HL-60 (cell line): ENCODE data around the gene HIPK4.
"Not testable (repeated sequence)": the region's sequence is repeated elsewhere in the genome, so short reads cannot be mapped to it uniquely, and the experiment has no call there.

Source experiments
- DNase-seq, 2 experiments: peaks; one replicate each; pipeline ENCODE4 v3.0.0-alpha.2; 2010 to 2020; ENCODE audit warnings: low read depth in 1 of 2, low spot score in 1 of 2
- H3K27ac ChIP-seq: fragments of 250-450 bp; sonication (Bioruptor Pico); replicated peaks from 2 replicates; pipeline ENCODE4 v1.5.1; 2020; ENCODE audit warnings: mild to moderate bottlenecking, moderate library complexity
- H3K27me3 ChIP-seq: fragments of 250-450 bp; sonication (Bioruptor Pico); 2 replicates; pipeline ENCODE4 v1.5.1; 2021; ENCODE audit warnings: mild to moderate bottlenecking, moderate library complexity; ENCODE audit not compliant: insufficient read depth, poor library complexity, severe bottlenecking
- H3K4me3 ChIP-seq: replicated peaks from 2 replicates; pipeline ENCODE4 v1.5.1; 2011; ENCODE audit warnings: mild to moderate bottlenecking, control low read depth, low read length; ENCODE audit not compliant: insufficient read depth
- CTCF ChIP-seq: IDR thresholded peaks from one replicate; pipeline ENCODE4 v1.5.1; 2011; ENCODE audit warnings: low read length, control low read depth, inconsistent platforms; ENCODE audit not compliant: insufficient read depth
- GABPA ChIP-seq: IDR thresholded peaks from 2 replicates; pipeline ENCODE4 v1.6.1; 2012; ENCODE audit warnings: low read depth
- POLR2AphosphoS5 ChIP-seq: IDR thresholded peaks from 2 replicates; pipeline ENCODE4 v1.6.1; 2012; ENCODE audit warnings: low read depth
- SPI1 ChIP-seq: IDR thresholded peaks from 2 replicates; pipeline ENCODE4 v1.6.1; 2012; ENCODE audit warnings: low read depth, mild to moderate bottlenecking, borderline replicate concordance
- TF ChIP-seq, protein P1 (sequence below): IDR thresholded peaks from 2 replicates; pipeline ENCODE4 v1.6.1; 2012; ENCODE audit warnings: low read depth; ENCODE audit not compliant: insufficient replicate concordance

Gene HIPK4

GRCh38 chr19:40335855-40336600, 54.0 kb downstream of the HIPK4 start:
- H3K27me3 ChIP-seq, result no peaks in the 10 kb centered on the region
- no peak for TF ChIP-seq POLR2AphosphoS5
- no peak for TF ChIP-seq CTCF
- no peak for DNase-seq
- no peak overlapping the region for H3K27ac ChIP-seq
- H3K4me3 ChIP-seq, result no peak overlapping the region

- Histone ChIP-seq H3K4me3 (no peak overlapping the region), H3K27ac (no peak overlapping the region), H3K27me3 (no peaks in the 10 kb centered on the region)
- TF ChIP-seq SPI1 (no peak), POLR2AphosphoS5 (no peak)
- TF ChIP-seq, protein P1, sequence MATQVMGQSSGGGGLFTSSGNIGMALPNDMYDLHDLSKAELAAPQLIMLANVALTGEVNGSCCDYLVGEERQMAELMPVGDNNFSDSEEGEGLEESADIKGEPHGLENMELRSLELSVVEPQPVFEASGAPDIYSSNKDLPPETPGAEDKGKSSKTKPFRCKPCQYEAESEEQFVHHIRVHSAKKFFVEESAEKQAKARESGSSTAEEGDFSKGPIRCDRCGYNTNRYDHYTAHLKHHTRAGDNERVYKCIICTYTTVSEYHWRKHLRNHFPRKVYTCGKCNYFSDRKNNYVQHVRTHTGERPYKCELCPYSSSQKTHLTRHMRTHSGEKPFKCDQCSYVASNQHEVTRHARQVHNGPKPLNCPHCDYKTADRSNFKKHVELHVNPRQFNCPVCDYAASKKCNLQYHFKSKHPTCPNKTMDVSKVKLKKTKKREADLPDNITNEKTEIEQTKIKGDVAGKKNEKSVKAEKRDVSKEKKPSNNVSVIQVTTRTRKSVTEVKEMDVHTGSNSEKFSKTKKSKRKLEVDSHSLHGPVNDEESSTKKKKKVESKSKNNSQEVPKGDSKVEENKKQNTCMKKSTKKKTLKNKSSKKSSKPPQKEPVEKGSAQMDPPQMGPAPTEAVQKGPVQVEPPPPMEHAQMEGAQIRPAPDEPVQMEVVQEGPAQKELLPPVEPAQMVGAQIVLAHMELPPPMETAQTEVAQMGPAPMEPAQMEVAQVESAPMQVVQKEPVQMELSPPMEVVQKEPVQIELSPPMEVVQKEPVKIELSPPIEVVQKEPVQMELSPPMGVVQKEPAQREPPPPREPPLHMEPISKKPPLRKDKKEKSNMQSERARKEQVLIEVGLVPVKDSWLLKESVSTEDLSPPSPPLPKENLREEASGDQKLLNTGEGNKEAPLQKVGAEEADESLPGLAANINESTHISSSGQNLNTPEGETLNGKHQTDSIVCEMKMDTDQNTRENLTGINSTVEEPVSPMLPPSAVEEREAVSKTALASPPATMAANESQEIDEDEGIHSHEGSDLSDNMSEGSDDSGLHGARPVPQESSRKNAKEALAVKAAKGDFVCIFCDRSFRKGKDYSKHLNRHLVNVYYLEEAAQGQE, result no peak
- no peak for DNase-seq
Observed at GRCh38 chr19:40335101-40335500, 54.9 kb downstream of the HIPK4 start.

DNA sequence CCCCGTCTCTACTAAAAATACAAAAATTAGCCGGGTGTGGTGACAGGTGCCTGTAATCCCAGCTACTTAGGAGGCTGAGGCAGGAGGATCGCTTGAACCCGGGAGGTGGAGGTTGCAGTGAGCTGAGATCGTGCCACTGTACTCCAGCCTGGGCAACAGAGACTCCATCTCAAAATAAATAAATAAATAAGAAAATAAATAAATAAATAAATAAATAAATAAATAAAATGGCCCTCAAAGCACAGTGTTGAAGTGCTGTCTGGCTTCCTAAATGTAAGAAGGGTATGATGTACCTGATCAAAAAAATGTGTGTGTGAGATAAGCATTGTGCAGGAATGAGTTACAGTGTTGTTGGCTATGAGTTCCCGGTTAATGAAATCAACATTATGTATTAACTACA, 56.9 kb downstream of the HIPK4 start:
- DNase-seq, H3K4me3 ChIP-seq, H3K27me3 ChIP-seq, H3K27ac ChIP-seq: not testable (repeated sequence)

DNA sequence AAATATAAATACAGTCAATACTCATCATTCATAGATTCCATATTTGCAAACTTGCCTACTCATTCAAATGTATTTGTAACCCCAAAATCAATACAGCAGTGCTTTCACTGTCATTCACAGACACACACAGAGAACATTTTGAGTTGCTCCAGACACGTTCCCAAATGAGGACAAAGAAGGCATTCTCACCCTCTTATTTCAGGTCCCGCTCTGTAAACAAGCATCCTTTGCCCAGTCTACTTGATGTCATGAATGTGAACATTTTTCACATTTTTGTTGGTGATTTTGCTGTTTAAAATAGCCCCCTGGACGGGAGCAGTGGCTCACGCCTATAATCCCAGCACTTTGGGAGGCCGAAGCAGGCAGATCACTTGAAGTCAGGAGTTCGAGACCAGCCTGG, 57.3 kb downstream of the HIPK4 start:
- DNase-seq, result no peak
- no peak overlapping the region for H3K27ac ChIP-seq
- no peak overlapping the region for H3K4me3 ChIP-seq
- TF ChIP-seq, protein P1, result no peak
- TF ChIP-seq SPI1 (no peak), POLR2AphosphoS5 (no peak), GABPA (no peak), CTCF (no peak)
- H3K27me3 ChIP-seq, result no peaks in the 10 kb centered on the region

DNA sequence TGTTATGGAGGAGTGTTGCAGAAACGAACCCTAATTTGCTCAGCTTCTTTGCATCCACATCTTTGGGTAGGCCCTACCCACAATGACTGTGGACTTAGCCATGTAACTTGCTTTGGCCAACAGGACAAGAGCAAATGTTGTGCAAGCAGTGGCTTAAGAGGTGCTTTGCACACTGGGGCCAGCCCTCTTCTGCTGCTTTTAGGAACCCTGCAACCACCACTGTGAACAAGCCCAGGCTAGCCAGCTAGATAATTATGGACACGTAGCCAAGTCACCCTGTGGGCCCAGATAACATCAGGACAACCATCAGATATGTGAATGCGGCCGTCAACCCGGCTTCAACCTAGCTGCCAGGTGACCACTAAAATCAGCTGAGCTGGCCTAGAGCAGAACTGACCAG, 58.9 kb downstream of the HIPK4 start:
- no peak for DNase-seq
- Histone ChIP-seq H3K4me3 (no peak overlapping the region), H3K27ac (no peak overlapping the region), H3K27me3 (no peaks in the 10 kb centered on the region)
- no peak for TF ChIP-seq POLR2AphosphoS5
- TF ChIP-seq, protein P1, result no peak
- TF ChIP-seq SPI1, result no peak
- TF ChIP-seq CTCF, result no peak
- no peak for TF ChIP-seq GABPA
